MM.1S (cell line): Measurements from ENCODE around the gene SATB2.

Experiments used
- EZH2 ChIP-seq: fragments of 300-600 bp; sonication (generic); optimal IDR thresholded peaks from 2 replicates; pipeline ENCODE3; 2017; ENCODE audit warnings: low read depth, mild to moderate bottlenecking, antibody characterized with exemption, low read length, mixed read lengths
- EZH2phosphoT487 ChIP-seq: fragments of 300-600 bp; sonication (generic); IDR thresholded peaks from 2 replicates; pipeline ENCODE4 v1.6.1; 2018; ENCODE audit warnings: antibody characterized with exemption, low read length
- TF ChIP-seq, protein P1 (sequence below): fragments of 300-600 bp; sonication (generic); IDR thresholded peaks from 2 replicates; pipeline ENCODE4 v1.5.1; 2016; ENCODE audit warnings: antibody characterized with exemption, low read length, mixed read lengths

- TF ChIP-seq, protein P1, sequence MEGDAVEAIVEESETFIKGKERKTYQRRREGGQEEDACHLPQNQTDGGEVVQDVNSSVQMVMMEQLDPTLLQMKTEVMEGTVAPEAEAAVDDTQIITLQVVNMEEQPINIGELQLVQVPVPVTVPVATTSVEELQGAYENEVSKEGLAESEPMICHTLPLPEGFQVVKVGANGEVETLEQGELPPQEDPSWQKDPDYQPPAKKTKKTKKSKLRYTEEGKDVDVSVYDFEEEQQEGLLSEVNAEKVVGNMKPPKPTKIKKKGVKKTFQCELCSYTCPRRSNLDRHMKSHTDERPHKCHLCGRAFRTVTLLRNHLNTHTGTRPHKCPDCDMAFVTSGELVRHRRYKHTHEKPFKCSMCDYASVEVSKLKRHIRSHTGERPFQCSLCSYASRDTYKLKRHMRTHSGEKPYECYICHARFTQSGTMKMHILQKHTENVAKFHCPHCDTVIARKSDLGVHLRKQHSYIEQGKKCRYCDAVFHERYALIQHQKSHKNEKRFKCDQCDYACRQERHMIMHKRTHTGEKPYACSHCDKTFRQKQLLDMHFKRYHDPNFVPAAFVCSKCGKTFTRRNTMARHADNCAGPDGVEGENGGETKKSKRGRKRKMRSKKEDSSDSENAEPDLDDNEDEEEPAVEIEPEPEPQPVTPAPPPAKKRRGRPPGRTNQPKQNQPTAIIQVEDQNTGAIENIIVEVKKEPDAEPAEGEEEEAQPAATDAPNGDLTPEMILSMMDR = no peak
- TF ChIP-seq EZH2phosphoT487 (no peak), EZH2 (no peak)
Observed at GRCh38 chr2:199452991-199453379, 4.8 kb downstream of the SATB2 start.
